Effector CD4-positive, alpha-beta T cell (primary cell): Measurements from ENCODE around the gene SLC38A5.
"Not testable (repeated sequence)": the region's sequence is repeated elsewhere in the genome, so short reads cannot be mapped to it uniquely, and the experiment has no call there.

ENCODE experiments used
- DNase-seq: peaks from one replicate; pipeline ENCODE4 v3.0.0-alpha.2; 2020

The SLC38A5 gene

GRCh38 chrX:48467281-48467761 is 2.7 kb downstream of the SLC38A5 start:
- DNase-seq, result no peak

DNA sequence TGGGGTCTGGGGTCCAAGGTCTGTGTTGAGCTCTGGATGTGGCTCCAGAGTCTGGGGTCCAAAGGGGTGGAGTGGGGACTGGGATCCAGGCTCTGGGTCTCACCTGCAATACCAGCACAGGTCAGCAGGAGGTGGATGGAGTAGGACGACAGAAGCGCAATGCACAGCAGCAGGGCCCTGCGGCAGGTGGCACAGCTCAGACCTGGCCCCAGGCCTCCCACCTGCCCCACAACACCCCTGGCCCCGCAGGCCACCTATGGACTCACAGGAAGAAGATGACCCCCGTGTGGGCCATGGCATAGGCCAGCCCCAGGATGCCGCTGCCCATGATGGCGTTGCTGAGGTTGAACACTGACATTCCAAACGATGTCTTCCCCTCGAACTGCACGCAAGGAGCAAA is 3.4 kb downstream of the SLC38A5 start:
- DNase-seq, result no peak

DNA sequence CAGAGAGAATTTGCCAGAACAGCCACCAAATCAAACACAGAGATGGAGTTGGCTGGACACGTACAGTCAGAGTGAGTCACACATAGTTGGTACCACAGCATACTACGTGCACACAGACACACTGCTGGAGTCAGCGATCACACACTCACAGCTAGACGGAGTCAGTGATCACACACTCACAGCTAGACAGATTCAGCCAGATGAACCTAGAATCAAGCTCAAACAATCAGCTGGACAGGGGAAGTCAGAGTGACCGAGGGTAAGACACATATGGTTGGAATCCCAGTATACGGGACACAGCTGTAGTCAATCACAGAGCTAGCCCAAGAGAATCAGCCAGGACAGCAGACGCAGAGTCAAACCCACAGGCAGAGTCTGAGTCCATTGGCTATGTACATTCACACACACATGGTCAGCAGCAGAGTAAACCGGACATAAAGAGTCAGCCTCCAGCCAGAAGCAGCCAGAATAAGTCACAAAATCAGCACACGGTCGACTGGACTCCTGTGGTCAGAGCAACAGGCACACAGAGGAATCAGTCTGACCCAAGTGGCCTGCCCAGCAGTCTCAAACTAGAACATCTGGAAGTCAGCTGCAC is 4.6 kb downstream of the SLC38A5 start:
- DNase-seq, result no peak

- DNase-seq, result no peak
These were observed 8.2 kb downstream of the SLC38A5 start for GRCh38 chrX:48461830-48462229.

- no peak for DNase-seq
These were observed 9.5 kb downstream of the SLC38A5 start for GRCh38 chrX:48460606-48461005.

DNA sequence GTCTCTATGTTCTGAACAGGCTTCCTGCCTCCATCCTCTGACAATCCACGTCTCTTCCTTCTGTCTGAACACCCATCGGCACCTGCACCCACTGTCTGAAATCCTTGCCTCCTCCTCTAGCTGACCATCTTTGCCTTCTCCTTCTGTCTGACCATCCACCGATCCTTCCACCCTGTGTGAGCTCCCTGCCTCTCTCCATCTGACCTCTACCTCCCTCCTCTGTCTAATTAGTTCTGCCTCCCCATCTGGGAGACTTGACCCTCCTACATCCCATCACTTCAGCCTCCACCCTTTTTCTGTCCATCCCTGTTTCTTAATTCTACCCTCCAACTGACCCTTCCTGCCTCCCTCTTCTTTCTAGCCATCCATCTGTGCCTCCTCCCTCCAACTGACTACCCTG is 10.0 kb downstream of the SLC38A5 start:
- no peak for DNase-seq

- DNase-seq, result no peak
These were observed 10.6 kb downstream of the SLC38A5 start for GRCh38 chrX:48459483-48459882.

DNA sequence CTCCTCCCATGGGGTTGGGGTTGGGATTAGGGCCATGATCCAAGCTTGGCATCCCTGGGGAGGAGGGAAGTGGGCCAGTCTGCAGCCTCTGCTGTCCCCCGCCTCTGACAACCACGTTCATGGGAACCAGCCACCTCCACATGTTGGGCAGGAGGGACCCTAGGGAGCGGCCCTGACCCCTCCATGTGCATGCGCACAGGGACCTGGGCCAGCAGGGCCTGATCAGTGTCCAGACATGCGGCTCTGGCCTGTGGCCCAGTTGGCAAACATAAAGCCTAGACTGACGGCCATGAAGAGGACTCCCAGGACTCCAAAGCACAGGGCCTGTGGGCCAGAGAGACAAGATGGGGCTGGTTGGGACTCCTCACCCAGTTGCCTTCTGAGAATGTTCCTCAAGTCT is 11.3 kb downstream of the SLC38A5 start:
- no peak for DNase-seq

DNA sequence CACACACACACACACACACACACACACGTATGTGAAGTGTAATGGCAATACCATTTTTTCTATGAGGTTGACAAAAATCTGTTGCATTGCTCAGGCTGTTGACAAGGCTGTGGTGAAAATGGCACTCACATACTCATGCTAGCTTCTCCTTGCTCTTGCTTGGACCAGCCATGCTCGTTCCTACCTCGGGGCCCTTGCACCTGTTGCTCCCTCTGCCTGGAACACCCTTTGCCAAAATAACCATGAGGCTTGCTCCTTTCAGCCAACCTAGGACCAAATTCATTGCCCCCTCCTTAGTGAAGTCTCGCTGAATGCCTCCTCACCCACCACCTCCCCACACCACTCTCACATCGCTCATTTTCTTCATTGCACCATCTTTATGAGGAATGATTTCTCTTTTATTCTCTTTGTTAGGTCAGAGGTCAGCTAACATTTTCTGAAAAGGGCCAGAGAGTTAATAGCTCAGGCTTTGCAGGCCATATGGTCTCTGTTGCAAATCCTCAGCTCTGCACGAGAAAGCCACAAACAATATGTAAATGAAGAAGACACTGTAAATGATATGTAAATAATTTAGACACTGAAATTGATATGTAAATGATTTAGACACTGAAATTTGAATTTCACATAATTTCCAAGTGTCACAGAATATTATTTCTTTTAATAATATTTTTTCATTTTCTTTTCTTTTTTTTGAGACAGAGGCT is 13.3 kb downstream of the SLC38A5 start:
- no peak for DNase-seq

- no peak for DNase-seq
These were observed 18.4 kb downstream of the SLC38A5 start for GRCh38 chrX:48451708-48452107.

DNA sequence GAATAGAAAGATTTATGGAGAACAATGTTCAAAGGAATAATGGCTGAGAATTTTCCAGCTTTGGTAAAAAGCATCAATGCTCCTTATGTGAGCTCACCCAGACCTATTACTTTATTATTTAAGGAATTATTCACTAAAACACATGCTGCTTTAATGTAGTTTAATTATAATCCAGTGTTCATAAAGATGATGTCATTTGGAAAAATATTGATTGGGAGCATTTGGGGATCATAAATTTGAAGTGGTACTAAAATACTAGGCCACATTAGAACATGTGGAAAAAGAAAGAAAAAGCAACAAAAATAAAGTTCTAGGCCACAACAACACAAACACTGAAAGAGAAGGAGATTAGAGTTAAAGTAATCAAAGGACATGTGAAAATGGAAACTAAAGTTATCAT is 20.0 kb downstream of the SLC38A5 start:
- DNase-seq, result no peak

GRCh38 chrX:48447201-48447600 is 22.9 kb downstream of the SLC38A5 start:
- not testable (repeated sequence) for DNase-seq

DNA sequence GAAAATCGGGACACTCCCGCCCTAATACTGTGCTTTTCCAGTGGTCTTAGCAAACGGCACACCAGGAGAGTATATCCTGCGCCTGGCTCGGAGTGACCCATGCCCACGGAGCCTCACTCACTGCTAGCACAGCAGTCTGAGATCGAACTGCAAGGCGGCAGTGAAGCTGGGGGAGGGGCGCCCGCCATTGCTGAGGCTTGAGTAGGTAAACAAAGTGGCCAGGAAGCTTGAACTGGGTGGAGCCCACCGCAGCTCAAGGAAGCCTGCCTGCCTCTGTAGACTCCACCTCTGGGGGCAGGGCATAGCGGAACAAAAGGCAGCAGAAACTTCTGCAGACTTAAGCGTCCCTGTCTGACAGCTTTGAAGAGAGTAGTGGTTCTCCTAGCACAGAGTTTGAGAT is 36.3 kb downstream of the SLC38A5 start:
- not testable (repeated sequence) for DNase-seq

- not testable (repeated sequence) for DNase-seq
These were observed 39.9 kb downstream of the SLC38A5 start for GRCh38 chrX:48430166-48430565.

DNA sequence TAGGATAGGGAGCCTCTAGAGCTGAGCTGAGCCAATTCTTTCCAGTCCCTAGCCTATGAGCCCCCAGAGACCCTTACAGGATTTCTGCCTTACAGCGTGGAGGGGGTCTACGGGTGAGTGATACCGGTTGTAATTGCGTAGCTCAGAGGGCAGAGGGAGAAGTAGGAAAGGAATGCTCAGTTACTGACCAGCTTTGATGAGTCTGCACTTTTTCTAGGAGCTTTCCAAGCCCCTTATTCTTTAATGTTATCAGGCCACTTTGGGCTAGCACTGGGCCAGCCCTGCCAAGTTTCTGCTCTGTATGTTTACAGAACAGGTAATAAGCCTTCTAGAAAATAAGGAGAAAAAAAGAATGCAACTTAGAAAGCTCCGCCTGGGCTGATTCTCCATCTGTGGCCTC is 40.5 kb downstream of the SLC38A5 start:
- not testable (repeated sequence) for DNase-seq

GRCh38 chrX:48427027-48427716 is 42.9 kb downstream of the SLC38A5 start:
- not testable (repeated sequence) for DNase-seq

GRCh38 chrX:48411860-48412259 is 58.2 kb downstream of the SLC38A5 start, which contains the start of gene SSX4B:
SSX4B (minus strand) TSS chrX:48411960; CDS start chrX:48411372, 588 bp downstream.
- not testable (repeated sequence) for DNase-seq
